Urinary bladder (tissue), 4 donors: Measurements from ENCODE around the gene LRRC37A2. TPM values are rescaled to one million over a fixed set of nuclear protein-coding genes. Genes with fewer than 3 reads are reported as not detected.
"Not testable (repeated sequence)": the region's sequence is repeated elsewhere in the genome, so short reads cannot be mapped to it uniquely, and the experiment has no call there.

Experiments
- DNase-seq: peaks from one replicate; pipeline ENCODE4 v3.0.0-alpha.2; 2015; ENCODE audit errors: extremely low spot score
- H3K27ac ChIP-seq: one replicate; pipeline ENCODE4 v1.5.1; 2013; ENCODE audit warnings: low read depth, mild to moderate bottlenecking, moderate library complexity
- H3K36me3 ChIP-seq: one replicate; pipeline ENCODE4 v1.6.1; 2013; ENCODE audit warnings: mild to moderate bottlenecking, moderate library complexity; ENCODE audit not compliant: insufficient read depth
- H3K4me1 ChIP-seq: one replicate; pipeline ENCODE4 v1.6.1; 2013; ENCODE audit warnings: mild to moderate bottlenecking, moderate library complexity; ENCODE audit not compliant: insufficient read depth
- H3K4me3 ChIP-seq: one replicate; pipeline ENCODE4 v1.5.1; 2013; ENCODE audit warnings: low read depth, low read length
- WGBS: extraction: QIAGEN DNeasy Blood & Tissue Kit; methylation state at CpG from one replicate; pipeline ENCODE4 v1.1.7; 2013; 5-methylcytosine and 5-hydroxymethylcytosine counted together
- polyA plus RNA-seq: library from polyadenylated mRNA; stranded (reverse); fragments of 200-250 nt; gene quantifications from one replicate; pipeline ENCODE4 v1.2.3, GENCODE V29; 2013
- total RNA-seq: library from RNA; depleted of rRNA; stranded (reverse); fragments of >200 nt; gene quantifications from one replicate; pipeline ENCODE4 v1.2.3, GENCODE V29; 2014
- donor health status: healthy with polysubstance abuse.
- donor health status: healthy.

The LRRC37A2 gene
- total and polyA plus RNA-seq, 2 donors = 3.1 to 10.8 TPM

DNA sequence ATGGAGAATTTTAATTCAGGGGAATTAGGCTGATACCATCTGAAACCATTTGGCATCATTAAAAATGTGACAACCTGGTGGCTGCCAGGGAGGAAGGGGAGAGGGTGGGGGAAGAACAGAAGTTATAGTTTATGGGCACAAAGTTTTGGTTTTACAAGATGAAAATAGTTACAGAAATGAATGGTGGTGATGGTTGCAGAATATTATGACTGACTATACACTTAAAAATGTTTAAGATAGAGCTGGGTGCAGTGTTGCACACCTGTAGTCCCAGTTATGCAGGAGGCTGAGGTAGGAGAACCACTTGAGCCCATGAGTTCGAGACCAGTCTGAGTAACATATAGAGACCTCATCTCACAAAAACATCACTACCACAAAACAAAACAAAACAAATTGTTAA, 54.7 kb downstream of the LRRC37A2 start:
- not testable (repeated sequence) for H3K4me1 ChIP-seq, H3K27ac ChIP-seq, H3K36me3 ChIP-seq, DNase-seq, H3K4me3 ChIP-seq
- no CpG with 5 or more reads among the region's 1 CpG for WGBS

DNA sequence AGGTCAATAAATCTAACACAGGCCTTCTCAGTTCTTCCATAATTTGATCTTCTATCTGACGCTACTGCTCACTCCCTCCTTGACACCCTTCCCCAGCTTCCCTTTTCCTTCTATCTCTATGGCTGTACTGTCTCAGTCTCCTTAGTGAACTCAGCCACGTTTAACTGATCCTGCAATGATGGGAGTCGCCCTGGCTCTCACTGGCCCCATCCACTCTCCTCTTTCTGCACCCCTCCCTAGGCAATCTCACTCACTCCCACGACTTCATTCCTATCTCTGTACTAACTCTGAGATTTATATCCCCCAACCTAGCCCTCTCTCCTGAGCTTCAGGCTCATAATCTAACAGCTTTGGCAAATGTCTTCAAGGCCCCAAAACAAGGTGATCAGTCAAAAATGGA, 59.5 kb downstream of the LRRC37A2 start:
- no CpG with 5 or more reads among the region's 4 CpGs for WGBS
- not testable (repeated sequence) for DNase-seq, H3K4me3 ChIP-seq, H3K27ac ChIP-seq, H3K4me1 ChIP-seq, H3K36me3 ChIP-seq

DNA sequence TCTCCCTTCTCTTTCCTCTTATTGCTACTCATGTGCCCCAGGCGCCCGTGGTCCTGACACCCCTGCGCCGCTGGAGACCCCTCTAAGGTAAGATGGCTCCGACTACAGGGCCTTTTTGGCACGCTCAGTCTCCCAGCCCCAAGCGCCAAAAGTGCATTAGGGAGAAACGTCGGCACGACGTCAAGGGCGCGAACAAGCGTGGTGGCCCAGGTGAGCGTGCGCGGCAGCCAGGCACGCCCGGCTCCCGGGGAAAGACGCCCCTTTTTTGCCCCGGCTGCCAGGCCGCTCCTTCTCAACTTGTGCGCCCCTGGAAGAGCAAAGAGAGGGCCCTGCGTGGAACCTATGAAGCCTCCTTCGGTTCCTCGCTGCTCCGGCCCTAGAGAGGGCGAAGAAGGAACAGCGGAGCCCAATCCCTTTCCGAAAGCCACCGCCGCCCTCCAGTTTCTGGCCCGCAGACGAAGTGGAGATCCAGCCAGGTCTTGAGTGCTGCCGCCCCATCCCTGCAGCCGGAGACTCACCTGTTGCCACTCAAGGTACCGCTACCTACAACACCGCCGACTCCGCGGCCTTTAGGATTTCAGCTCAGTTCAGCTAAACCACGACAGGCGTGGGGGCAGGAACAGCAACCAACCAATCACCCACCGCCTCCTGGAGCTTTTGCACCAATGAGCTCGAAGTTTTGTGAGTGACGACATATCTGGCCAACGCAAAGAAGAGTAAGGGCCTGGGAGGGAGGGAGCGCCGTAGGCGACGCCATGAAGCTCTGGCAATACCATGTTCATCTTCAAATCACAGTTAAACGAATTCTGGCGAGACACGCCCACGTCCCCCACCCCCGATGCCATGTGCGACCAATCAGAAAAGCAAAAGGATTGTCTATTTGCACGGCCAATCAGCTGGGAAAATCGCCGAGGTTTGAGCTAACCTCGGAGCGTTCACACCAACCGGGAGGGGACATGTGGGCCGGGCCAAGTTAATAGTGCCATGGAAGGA, 67.1 kb downstream of the LRRC37A2 start, which contains the start of gene ARL17A:
TSS of gene ARL17A (minus strand) at position 609 of the 993 bp plus-strand sequence. CDS start 3,369 bp downstream, outside the sequence.
- DNase-seq = not testable (repeated sequence)

DNA sequence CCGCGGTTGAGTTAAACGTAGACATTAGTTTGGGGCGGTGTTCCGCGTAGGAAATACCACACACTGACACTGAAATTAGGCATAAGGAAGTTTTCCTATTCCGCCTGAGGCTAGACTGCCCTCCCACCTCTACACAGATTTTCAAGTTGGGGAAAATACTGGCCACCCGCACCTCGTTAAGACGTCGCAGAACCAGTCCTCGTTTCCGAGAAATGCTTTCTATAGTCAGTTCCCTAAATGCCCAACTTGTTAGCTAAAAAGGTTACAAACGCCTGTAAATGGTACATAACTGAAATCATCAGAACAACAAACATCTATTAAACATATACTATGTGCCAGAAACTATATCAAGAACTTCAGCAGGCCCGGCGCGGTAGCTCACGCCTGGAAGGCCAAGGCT, 67.8 kb downstream of the LRRC37A2 start:
- not testable (repeated sequence) for DNase-seq, H3K36me3 ChIP-seq, H3K4me1 ChIP-seq, H3K27ac ChIP-seq, H3K4me3 ChIP-seq
- 2% methylated on average over 8 of the region's 18 CpGs for WGBS

More for the DNA sequence above, 67.1 kb downstream of the LRRC37A2 start, which contains the start of gene ARL17A:
- not testable (repeated sequence) for H3K27ac ChIP-seq, H3K4me1 ChIP-seq, H3K36me3 ChIP-seq, H3K4me3 ChIP-seq
- 0% methylated on average over 14 of the region's 65 CpGs for WGBS

DNA sequence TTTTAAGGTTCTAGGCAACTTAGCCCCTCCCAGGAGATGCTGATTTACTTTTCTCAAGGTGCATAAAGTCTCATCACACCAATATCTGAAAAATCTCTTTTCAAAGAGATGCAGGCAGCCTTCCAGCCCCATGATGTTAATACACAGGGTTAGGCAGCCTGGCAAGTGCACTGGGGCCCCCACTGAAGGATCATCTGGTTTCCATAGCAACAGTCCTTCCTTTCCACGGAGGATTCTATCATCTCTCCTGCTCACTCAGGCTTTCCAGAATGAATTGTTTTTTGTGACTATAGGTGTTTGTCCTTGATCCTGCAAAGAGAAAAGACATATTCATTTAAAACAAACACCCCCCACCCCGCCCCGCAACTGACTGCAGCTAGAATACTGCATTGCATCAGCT, 73.2 kb downstream of the LRRC37A2 start:
- H3K4me3 ChIP-seq, H3K27ac ChIP-seq, H3K36me3 ChIP-seq, H3K4me1 ChIP-seq, DNase-seq: not testable (repeated sequence)
- no CpG with 5 or more reads among the region's 3 CpGs for WGBS

DNA sequence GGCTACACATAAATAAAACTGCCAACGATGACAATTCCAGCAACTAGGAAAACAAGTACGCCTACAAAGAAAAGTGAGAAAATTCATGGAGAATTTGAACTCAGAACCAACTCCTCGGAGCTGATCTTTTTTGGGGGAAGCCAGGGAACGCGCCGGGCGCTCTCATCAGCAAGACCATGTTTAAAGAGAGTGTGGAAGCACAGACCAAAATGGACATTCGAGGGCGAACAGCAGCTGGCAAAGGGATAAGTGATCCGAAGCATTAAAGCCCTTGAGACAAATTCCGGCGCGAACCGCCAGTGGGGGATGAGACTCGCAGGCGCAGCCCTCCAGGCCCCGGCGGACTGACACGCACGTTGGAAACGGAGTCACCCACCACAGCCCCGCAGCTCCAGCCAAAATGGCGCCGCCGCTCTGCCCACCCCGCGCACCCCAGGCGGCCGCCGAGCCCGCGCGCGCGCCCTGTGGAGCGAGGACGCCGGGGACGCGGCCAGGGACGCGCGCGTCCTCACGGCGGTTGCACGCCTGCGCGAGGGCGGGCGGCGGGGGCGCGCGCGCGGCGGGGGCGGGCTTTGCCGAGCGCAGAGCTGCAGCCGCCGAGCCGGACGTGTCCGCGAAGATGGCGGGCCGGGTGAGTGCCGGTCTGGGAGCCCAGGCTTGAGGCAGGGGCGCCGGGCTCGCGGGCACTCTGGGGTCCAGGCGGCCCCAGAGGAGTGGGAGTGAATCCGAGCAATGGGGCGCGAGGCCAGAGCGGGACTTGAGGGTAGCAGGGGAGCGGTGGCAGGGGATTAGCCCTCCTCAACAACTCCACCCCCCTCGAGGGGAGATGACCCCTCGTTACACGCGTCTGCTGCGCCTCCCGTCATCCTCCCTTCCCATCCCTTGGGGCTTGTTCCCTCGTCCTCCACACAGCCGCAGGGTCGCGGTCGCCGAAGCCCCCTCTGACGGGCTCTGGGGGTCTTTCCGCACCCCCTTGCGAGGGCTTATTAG, 78.2 kb downstream of the LRRC37A2 start, which contains the start of gene NSF:
TSS of gene NSF (plus strand) at position 513 of the 990 bp plus-strand sequence. CDS start at position 620, 107 bp downstream.
- no CpG with 5 or more reads among the region's 95 CpGs for WGBS
- not testable (repeated sequence) for H3K27ac ChIP-seq, H3K4me3 ChIP-seq, DNase-seq, H3K4me1 ChIP-seq, H3K36me3 ChIP-seq

DNA sequence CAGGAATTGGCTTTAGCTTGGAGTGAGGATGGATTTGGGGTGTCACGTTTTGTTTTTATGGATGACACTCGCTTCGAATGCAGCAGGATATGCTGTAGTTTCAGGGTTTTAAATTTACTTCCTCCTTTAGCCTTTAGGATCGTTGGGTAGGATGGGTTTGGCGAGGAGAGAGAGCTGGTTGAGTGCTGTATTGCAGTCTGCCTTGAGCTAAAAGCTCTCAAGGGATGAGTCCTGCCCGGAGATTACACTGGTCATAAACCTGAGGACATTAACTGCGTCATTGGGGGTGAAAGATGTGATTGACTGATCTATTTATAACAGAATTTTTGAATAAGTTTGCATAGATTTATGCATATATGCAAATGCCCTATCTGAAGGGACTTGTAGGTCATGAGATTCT, 79.1 kb downstream of the LRRC37A2 start:
- not testable (repeated sequence) for H3K4me3 ChIP-seq, H3K27ac ChIP-seq, H3K36me3 ChIP-seq, DNase-seq, H3K4me1 ChIP-seq
- no CpG with 5 or more reads among the region's 7 CpGs for WGBS

DNA sequence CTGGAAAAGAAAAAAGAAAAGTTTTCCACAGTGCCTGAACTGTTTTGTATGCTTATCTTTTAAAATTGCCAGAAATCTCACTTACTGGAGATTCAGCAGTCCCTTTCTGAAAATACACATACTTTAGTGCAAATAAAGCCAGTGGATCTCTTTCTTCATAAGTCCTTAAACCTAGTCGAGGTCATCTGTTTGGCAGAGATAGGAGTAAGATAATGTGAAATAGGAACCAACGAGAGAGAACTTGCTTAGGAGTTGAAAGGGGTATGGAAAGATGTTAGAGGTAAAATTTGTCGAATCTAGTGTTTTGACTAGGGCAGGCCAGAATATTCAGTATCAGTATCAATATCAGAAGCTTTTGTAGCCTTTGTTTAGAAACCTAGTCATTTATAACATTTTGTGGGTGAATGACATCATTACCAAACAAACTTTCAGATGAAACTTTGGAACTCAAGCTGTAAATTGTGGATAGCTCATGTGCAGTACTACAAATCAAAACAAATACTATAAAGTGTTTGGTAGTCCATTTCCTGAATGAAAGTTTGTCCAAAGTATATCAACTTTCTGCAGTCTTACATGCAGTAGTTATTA, 86.2 kb downstream of the LRRC37A2 start:
- not testable (repeated sequence) for DNase-seq, H3K36me3 ChIP-seq, H3K4me3 ChIP-seq, H3K27ac ChIP-seq, H3K4me1 ChIP-seq
- WGBS = 27% methylated on average over 2 of the region's 3 CpGs

DNA sequence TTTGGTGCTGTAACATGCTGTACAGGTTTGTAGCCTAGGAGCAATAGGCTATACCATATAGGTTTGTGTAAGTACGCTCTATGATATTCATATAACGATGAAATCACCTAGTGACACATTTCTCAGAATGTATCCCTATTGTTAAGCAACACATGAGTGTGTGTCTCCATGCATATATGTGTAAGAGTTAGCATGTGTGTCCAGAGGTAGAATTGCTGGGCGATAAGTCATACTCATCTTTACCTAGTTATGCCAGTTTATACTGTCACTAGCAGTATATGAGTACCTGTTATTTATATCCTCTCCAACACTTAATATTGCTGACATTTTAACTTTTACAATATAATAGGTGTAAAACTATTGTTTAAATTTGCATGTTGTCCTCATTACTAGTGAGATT, 88.5 kb downstream of the LRRC37A2 start:
- not testable (repeated sequence) for H3K27ac ChIP-seq, H3K4me3 ChIP-seq, H3K36me3 ChIP-seq, H3K4me1 ChIP-seq, DNase-seq
- no CpG with 5 or more reads among the region's 3 CpGs for WGBS

DNA sequence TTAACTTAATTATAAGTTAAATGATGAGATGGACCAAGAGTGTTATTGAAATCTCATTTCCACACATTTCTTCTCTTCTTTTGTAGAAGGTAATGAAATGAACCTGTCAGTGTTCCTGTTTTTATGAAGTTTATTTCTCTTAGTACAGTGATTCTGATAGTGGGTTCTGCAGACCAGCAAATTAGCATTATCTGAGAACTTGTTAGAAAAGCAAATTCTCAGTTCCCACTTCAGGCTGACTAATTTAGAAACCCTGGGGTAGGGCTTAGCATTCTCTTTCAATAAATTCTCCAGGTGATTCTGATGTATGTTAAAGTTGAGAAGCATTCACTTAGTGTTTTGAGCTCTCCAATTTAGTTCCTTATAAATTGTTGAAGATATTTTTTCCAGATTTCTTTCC, 90.9 kb downstream of the LRRC37A2 start:
- not testable (repeated sequence) for H3K36me3 ChIP-seq, H3K4me3 ChIP-seq, DNase-seq, H3K27ac ChIP-seq, H3K4me1 ChIP-seq
